GM12891 (cell line): ENCODE data around the gene BAIAP2L2. TPM values are rescaled to one million over a fixed set of nuclear protein-coding genes. Genes with fewer than 3 reads are reported as not detected.
"Not testable (repeated sequence)": the region's sequence is repeated elsewhere in the genome, so short reads cannot be mapped to it uniquely, and the experiment has no call there.

ENCODE experiments used
- DNase-seq: peaks from one replicate; pipeline ENCODE4 v3.0.0; 2011; ENCODE audit warnings: low spot score; ENCODE audit not compliant: insufficient read length
- FAIRE-seq: peaks from 2 replicates; lab custom pipeline; 2011; peaks lifted over from hg19 to GRCh38; lab: Jason Lieb, UNC
- PAX5 ChIP-seq: IDR thresholded peaks from 2 replicates; pipeline ENCODE4 v1.6.1; 2011; ENCODE audit warnings: low read length, moderate library complexity, mild to moderate bottlenecking; ENCODE audit not compliant: insufficient read depth, severe bottlenecking
- POLR2A ChIP-seq: IDR thresholded peaks from 2 replicates; pipeline ENCODE4 v1.6.1; 2011; ENCODE audit warnings: low read depth, low read length, control low read depth
- POLR2AphosphoS5 ChIP-seq: IDR thresholded peaks from 2 replicates; pipeline ENCODE4 v1.6.1; 2011; ENCODE audit warnings: low read depth, low read length, control low read depth
- POU2F2 ChIP-seq: IDR thresholded peaks from 2 replicates; pipeline ENCODE4 v1.6.1; 2011; ENCODE audit warnings: low read depth, mild to moderate bottlenecking, control low read depth, low read length, moderate library complexity
- SPI1 ChIP-seq: IDR thresholded peaks from 2 replicates; pipeline ENCODE4 v1.6.1; 2011; ENCODE audit warnings: low read depth, low read length, control low read depth
- TAF1 ChIP-seq: IDR thresholded peaks from 2 replicates; pipeline ENCODE4 v1.6.1; 2011; ENCODE audit warnings: low read depth, low read length, control low read depth
- polyA plus RNA-seq: library from polyadenylated mRNA; unstranded; fragments of >200 nt; gene quantifications from one replicate; pipeline ENCODE4 v1.2.1, GENCODE V29; 2012; ENCODE audit warnings: low read depth, missing spikeins, inconsistent platforms; ENCODE audit not compliant: missing spikeins

BAIAP2L2 gene
- 0.50 TPM for polyA plus RNA-seq

- no peak for FAIRE-seq
- no peak for TF ChIP-seq TAF1
- TF ChIP-seq POLR2AphosphoS5, result no peak
- TF ChIP-seq PAX5, result no peak
- TF ChIP-seq POLR2A, result no peak
- no peak for DNase-seq
Measured at GRCh38 chr22:38110008-38110862, at the start of gene BAIAP2L2. Gene BAIAP2L2, minus strand, starts transcription at chr22:38110684. Its CDS starts 159 bp downstream, at chr22:38110525.

- TF ChIP-seq SPI1, result no peak
- TF ChIP-seq POLR2A, result no peak
- no peak for TF ChIP-seq POU2F2
- no peak for TF ChIP-seq TAF1
- no peak for TF ChIP-seq POLR2AphosphoS5
- no peak for TF ChIP-seq PAX5
- DNase-seq (no peak), FAIRE-seq (no peak)
Measured at GRCh38 chr22:38155703-38156102, 45.2 kb upstream of the BAIAP2L2 start.

GRCh38 chr22:38154563-38154915, 44.1 kb upstream of the BAIAP2L2 start:
- DNase-seq, FAIRE-seq: not testable (repeated sequence)

GRCh38 chr22:38153821-38154562, 43.5 kb upstream of the BAIAP2L2 start:
- DNase-seq (no peak), FAIRE-seq (no peak)
- TF ChIP-seq TAF1 (no peak), POU2F2 (no peak), PAX5 (no peak), POLR2A (no peak), SPI1 (no peak)

GRCh38 chr22:38151126-38151500, 40.6 kb upstream of the BAIAP2L2 start:
- no peak for TF ChIP-seq POLR2AphosphoS5
- TF ChIP-seq SPI1, result no peak
- no peak for TF ChIP-seq POU2F2
- TF ChIP-seq PAX5, result no peak
- no peak for TF ChIP-seq POLR2A
- TF ChIP-seq TAF1, result no peak
- FAIRE-seq (no peak), DNase-seq (no peak)

GRCh38 chr22:38148245-38148644, 37.8 kb upstream of the BAIAP2L2 start:
- DNase-seq (no peak), FAIRE-seq (no peak)
- no peak for TF ChIP-seq SPI1
- no peak for TF ChIP-seq TAF1
- no peak for TF ChIP-seq POU2F2
- no peak for TF ChIP-seq PAX5
- TF ChIP-seq POLR2A, result no peak
- no peak for TF ChIP-seq POLR2AphosphoS5

- not testable (repeated sequence) for FAIRE-seq, DNase-seq
Measured at GRCh38 chr22:38146166-38146565, 35.7 kb upstream of the BAIAP2L2 start.

GRCh38 chr22:38144025-38144405, 33.5 kb upstream of the BAIAP2L2 start:
- no peak for DNase-seq
- no peak for FAIRE-seq
- TF ChIP-seq TAF1, result no peak
- TF ChIP-seq SPI1, result no peak
- TF ChIP-seq PAX5, result no peak
- TF ChIP-seq POU2F2, result no peak
- TF ChIP-seq POLR2AphosphoS5, result no peak
- TF ChIP-seq POLR2A, result no peak

GRCh38 chr22:38142606-38143005, 32.1 kb upstream of the BAIAP2L2 start:
- no peak for DNase-seq
- FAIRE-seq, result no peak
- TF ChIP-seq POU2F2 (no peak), SPI1 (no peak), POLR2AphosphoS5 (no peak), POLR2A (no peak), TAF1 (no peak), PAX5 (no peak)
